Measurements from ENCODE around the gene SETDB1.

SETDB1 gene

GRCh38 chr1:150944856-150945255 lies 18.7 kb downstream of the SETDB1 start:
- Histone ChIP-seq H3K27me3 (ENCODE audit: insufficient read depth, poor library complexity, severe bottlenecking) (no peaks in the 10 kb centered on the region), H3K27ac (replicated peaks) (no peak overlapping the region), H3K4me3 (replicated peaks; ENCODE audit: insufficient read depth, low read length) (no peak overlapping the region)
- TF ChIP-seq SPI1 (IDR thresholded peaks at IDR 0.05; ENCODE audit: borderline replicate concordance, low read depth) (no peak), CTCF (IDR thresholded peaks at IDR 0.05; ENCODE audit: insufficient read depth, low read length) (no peak), REST (IDR thresholded peaks at IDR 0.05; ENCODE audit: insufficient replicate concordance, low read depth) (no peak), GABPA (IDR thresholded peaks at IDR 0.05; ENCODE audit: low read depth) (no peak), POLR2AphosphoS5 (IDR thresholded peaks at IDR 0.05; ENCODE audit: low read depth) (no peak)
- DNase-seq (ENCODE audit: low read depth in 1 of 2, low spot score in 1 of 2) = no peak

GRCh38 chr1:150954708-150955107 lies 28.5 kb downstream of the SETDB1 start:
- H3K27ac ChIP-seq (replicated peaks) = no peak overlapping the region
- H3K4me3 ChIP-seq (replicated peaks; ENCODE audit: insufficient read depth, low read length) = no peak overlapping the region
- no peak for TF ChIP-seq CTCF (IDR thresholded peaks at IDR 0.05; ENCODE audit: insufficient read depth, low read length)
- no peak for TF ChIP-seq REST (IDR thresholded peaks at IDR 0.05; ENCODE audit: insufficient replicate concordance, low read depth)
- no peaks in the 10 kb centered on the region for H3K27me3 ChIP-seq (ENCODE audit: insufficient read depth, poor library complexity, severe bottlenecking)
- no peak for DNase-seq (ENCODE audit: low read depth in 1 of 2, low spot score in 1 of 2)

- H3K27ac ChIP-seq (replicated peaks) = no peak overlapping the region
- no peak for DNase-seq (ENCODE audit: low read depth in 1 of 2, low spot score in 1 of 2)
- H3K27me3 ChIP-seq (ENCODE audit: insufficient read depth, poor library complexity, severe bottlenecking) = no peaks in the 10 kb centered on the region
- TF ChIP-seq CTCF (IDR thresholded peaks at IDR 0.05; ENCODE audit: insufficient read depth, low read length) = no peak
- TF ChIP-seq GABPA (IDR thresholded peaks at IDR 0.05; ENCODE audit: low read depth) = no peak
- no peak for TF ChIP-seq SPI1 (IDR thresholded peaks at IDR 0.05; ENCODE audit: borderline replicate concordance, low read depth)
- TF ChIP-seq POLR2AphosphoS5 (IDR thresholded peaks at IDR 0.05; ENCODE audit: low read depth) = no peak
- TF ChIP-seq REST (IDR thresholded peaks at IDR 0.05; ENCODE audit: insufficient replicate concordance, low read depth) = no peak
- H3K4me3 ChIP-seq (replicated peaks; ENCODE audit: insufficient read depth, low read length) = no peak overlapping the region
Observed at GRCh38 chr1:150955280-150955679, 29.1 kb downstream of the SETDB1 start.

Data from HL-60 (cell line).